ENCODE data around the gene OSBP.
A peak's percentile ranks its signal among the peaks of the same experiment; 100 is the strongest.
"Not testable (repeated sequence)": the region's sequence is repeated elsewhere in the genome, so short reads cannot be mapped to it uniquely, and the experiment has no call there.

OSBP gene

GRCh38 chr11:59553323-59553722, 62.3 kb downstream of the OSBP start:
- no peak for DNase-seq (ENCODE audit: low read depth)

GRCh38 chr11:59552844-59553243, 62.7 kb downstream of the OSBP start:
- DNase-seq (ENCODE audit: low read depth), result no peak

- DNase-seq (ENCODE audit: low read depth), result no peak
Observed at GRCh38 chr11:59551659-59552521, 63.7 kb downstream of the OSBP start.

- DNase-seq (ENCODE audit: low read depth), result peak; percentile 71
Observed at GRCh38 chr11:59550842-59551658, 64.5 kb downstream of the OSBP start.

GRCh38 chr11:59550368-59550841, 65.2 kb downstream of the OSBP start:
- DNase-seq (ENCODE audit: low read depth), result peak; percentile 67

DNA sequence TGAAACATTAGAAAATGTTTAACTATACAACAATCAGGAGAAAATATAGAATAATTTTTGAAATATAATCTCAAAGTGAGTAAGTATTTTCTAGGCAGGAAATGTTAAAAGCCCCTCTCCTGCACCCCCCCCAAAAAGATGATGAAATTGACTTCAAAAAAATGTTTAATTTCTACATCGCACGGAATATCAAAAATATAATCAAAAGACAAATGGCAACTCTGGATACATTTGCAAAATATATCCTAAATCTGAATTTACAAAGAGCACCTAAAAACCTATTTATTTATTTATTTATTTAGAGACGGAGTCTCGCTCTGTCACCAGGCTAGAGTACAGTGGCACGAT, 67.3 kb downstream of the OSBP start:
- no peak for DNase-seq (ENCODE audit: low read depth)

- DNase-seq (ENCODE audit: low read depth), result not testable (repeated sequence)
Observed at GRCh38 chr11:59547605-59548308, 67.8 kb downstream of the OSBP start.

- no peak for DNase-seq (ENCODE audit: low read depth)
Observed at GRCh38 chr11:59545179-59546020, 70.2 kb downstream of the OSBP start.

- DNase-seq (ENCODE audit: low read depth), result no peak
Observed at GRCh38 chr11:59544869-59545178, 70.8 kb downstream of the OSBP start.

GRCh38 chr11:59543713-59544112, 71.9 kb downstream of the OSBP start:
- DNase-seq (ENCODE audit: low read depth), result not testable (repeated sequence)

DNA sequence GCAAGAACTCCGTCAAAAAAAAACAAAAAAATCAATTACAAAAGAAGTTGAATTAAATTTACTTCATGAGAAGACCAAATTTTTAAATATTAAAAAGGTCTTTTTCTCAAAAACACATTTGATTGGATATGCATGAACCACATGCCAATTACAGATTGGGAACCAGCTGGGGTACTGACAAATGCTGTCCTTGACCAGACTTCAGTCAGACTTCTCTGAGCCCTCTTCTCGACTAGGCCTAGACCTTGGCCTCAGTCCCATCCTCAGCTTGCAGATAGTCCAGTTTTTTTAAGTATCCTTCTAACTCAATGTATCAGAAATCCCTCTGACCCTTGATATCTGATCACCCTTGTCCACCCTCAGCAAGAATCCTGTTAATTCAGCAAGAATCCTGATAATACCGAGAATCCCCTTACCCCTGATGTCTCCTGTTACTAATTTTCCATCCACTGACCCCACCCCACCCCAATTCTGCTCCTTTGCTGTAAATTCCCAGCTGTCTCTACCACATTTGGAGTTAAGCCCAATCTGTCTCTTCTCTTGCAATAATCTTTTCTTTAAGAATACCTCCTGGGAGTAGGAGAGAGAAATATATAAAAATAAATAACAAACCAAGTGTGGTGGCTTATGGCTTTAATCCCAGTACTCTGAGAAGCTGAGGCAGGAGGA, 73.3 kb downstream of the OSBP start:
- DNase-seq (ENCODE audit: low read depth), result no peak

- no peak for DNase-seq (ENCODE audit: low read depth)
Observed at GRCh38 chr11:59534676-59535075, 80.9 kb downstream of the OSBP start.

GRCh38 chr11:59532620-59533019, 83.0 kb downstream of the OSBP start:
- no peak for DNase-seq (ENCODE audit: low read depth)

DNA sequence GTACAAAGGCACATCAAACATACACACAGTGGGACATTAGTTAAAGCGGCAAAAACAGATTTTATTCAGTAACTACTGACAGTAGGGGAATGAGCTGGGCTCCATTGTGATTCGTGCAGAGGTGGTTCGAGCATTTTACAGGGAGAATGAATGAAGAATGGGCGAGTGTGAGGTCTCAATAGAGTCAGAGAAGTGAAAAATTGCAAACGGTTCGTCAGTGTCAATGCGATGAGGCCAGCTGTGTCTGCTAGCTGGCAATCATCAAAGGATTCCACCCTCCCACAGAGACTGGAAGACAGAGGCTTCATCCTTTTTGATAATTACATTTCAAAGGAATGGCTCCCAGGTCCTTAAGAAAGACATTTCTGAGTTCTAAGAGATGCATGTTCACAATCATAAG, 86.9 kb downstream of the OSBP start:
- no peak for DNase-seq (ENCODE audit: low read depth)
